HG03064 (cell line): ENCODE measurements around the gene KRT71.

ENCODE experiments used
- ATAC-seq: cut with Tn5 transposase; IDR thresholded peaks from one replicate; pipeline ENCODE4 v1.9.1; 2021; ENCODE audit warnings: low read depth; ENCODE audit not compliant: unreplicated experiment

The KRT71 gene

DNA sequence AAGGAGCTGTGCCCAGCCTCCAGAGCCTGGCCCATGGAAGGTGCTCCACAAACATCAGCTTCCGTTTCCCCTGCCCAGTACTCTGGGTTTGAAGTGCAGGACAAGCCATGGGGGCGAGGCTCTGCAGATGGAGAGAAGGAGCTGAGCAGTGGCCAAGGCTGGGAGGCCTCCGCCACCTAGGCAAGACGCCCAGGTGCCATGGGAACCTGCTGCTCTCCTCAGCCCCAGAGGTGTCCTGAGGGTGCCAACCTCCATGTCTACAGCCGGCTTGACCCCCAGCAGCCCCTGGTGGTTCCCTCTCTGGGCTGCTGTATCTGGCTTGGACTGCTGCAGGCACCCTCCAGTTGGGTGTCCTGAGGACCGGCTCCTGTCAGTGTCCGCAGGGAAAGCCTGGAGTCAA, 12.4 kb downstream of the KRT71 start:
- ATAC-seq = no peak

DNA sequence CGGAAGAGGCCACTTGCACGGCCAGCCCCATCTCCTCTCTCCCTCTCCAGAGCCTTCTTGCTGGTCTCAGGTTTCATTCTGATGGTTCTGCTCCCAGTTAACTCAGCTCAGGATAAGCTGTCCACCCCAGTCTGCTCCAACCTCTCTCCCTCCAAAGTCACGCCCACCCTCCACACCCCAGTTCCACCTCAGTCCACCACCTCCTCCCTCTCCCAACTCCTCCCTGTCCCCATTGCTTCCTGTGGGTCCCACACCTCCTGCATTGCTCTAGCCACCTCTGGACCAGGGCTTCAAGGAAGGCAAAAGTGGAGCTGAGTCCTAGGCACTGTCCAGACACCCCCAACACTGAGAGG, 13.1 kb downstream of the KRT71 start:
- ATAC-seq = no peak

GRCh38 chr12:52539083-52539820, 13.7 kb downstream of the KRT71 start:
- no peak for ATAC-seq

- no peak for ATAC-seq
Observed at GRCh38 chr12:52537101-52537500, 15.8 kb downstream of the KRT71 start.

DNA sequence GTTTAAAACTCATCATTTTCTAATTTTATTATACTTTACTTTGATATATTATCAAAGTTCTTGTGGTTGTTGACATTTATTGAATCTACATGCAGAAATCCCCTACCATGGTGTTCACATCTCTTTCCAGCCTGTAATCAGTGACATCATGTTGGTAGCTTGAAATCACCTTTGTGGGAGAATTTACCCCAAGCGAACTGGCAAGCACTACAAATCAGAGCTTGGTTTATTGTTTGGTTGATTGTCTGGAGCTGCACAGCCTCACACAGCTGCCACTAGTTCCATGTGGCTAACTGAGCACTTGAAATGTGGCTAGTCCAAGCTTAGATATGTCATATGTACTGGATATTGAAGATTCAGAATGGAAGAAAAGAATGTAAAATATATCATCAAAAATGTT, 17.4 kb downstream of the KRT71 start:
- no peak for ATAC-seq

- ATAC-seq = no peak
Observed at GRCh38 chr12:52534482-52534881, 18.5 kb downstream of the KRT71 start.

- ATAC-seq = no peak
Observed at GRCh38 chr12:52533686-52534470, 19.1 kb downstream of the KRT71 start.

GRCh38 chr12:52532636-52533035, 20.3 kb downstream of the KRT71 start:
- ATAC-seq = no peak

GRCh38 chr12:52531566-52532300, 21.2 kb downstream of the KRT71 start:
- ATAC-seq = no peak

- no peak for ATAC-seq
Observed at GRCh38 chr12:52530905-52531304, 22.0 kb downstream of the KRT71 start.

DNA sequence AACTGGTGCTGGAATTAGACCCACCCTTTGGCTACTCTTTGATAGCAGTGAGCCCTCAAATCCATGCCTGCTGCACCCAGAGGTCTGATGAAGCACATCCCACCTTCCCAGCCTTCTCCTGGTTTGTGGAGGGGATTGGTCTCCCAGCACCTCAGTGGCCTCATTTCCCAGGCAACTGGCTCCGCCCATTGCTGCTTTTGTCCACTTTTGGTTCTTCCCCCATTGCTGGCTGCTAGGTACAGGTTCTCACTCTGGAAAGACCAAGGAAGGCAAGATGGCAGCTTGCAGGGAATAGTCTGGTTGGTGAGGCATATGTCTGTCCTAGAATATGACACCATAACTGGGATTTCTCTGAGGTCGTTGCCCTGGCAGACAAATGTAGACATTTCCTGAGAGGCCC, 22.6 kb downstream of the KRT71 start:
- ATAC-seq = no peak

- ATAC-seq = no peak
Observed at GRCh38 chr12:52529846-52530245, 23.1 kb downstream of the KRT71 start.

DNA sequence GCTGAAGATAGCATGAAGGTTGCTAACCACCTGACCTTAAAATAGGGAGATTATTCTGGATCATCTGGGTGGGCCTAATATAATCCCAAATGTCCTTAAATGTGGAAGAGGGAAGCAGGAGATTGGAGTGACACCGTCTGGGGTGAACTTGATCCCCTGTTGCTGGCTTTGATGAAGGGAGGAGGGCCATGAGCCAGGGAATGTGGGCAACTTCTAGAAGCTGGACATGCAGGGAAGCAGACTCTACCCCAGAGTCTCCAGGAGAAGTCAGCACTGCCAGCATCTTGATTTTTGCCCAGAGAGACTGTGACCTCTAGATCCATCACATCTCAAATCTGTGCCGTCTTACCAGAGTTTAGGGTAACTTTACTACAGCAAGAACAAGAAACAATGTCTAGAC, 23.5 kb downstream of the KRT71 start:
- no peak for ATAC-seq

DNA sequence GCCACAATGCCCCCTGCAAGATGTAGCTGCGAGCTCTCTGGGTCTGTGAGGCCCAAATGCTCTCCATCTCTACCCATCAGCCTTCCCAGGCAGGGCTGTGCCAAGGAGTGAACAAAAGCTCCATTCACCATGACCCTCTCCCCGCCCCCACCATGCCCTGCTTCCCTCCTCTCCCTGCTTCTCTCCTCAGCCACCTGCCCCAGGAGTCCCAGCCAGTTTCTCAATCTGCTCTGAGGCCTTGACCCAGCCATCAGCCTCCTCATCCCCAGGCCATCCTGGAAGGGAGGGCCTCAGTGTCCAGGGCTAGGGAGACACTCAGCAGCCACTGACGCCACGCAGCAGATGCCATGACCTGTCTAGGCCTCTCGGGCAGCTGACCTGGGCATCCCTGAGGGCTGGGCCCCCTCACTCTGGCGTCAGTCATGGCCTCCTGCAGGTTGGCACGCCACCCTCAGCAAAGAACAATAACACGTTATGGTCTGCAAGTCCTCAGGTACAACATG, 24.3 kb downstream of the KRT71 start:
- ATAC-seq = no peak

- ATAC-seq = no peak
Observed at GRCh38 chr12:52527121-52527800, 25.7 kb downstream of the KRT71 start.

DNA sequence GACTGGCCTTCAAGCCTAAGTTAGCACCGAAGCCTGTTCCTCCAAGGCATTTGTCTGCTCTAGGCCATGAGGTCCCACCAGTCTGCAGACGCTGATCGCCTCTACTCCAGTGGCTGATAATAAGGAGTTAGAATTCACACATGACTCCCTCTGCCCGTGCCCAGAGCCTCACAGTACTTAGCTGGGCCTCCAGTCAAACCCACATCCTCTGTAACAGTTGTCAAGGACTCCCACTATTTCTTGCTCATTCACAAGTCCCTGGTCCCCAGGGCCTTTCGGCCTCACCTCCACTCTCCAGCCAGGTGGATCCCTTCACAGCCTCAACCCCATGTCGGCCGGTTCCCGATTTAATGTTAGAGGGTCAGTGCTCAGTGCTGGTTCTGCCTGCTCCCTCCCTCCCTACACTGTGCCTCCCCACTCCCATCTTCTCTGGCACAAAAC, 26.4 kb downstream of the KRT71 start:
- ATAC-seq = no peak

- ATAC-seq = no peak
Observed at GRCh38 chr12:52525661-52526499, 27.1 kb downstream of the KRT71 start.

DNA sequence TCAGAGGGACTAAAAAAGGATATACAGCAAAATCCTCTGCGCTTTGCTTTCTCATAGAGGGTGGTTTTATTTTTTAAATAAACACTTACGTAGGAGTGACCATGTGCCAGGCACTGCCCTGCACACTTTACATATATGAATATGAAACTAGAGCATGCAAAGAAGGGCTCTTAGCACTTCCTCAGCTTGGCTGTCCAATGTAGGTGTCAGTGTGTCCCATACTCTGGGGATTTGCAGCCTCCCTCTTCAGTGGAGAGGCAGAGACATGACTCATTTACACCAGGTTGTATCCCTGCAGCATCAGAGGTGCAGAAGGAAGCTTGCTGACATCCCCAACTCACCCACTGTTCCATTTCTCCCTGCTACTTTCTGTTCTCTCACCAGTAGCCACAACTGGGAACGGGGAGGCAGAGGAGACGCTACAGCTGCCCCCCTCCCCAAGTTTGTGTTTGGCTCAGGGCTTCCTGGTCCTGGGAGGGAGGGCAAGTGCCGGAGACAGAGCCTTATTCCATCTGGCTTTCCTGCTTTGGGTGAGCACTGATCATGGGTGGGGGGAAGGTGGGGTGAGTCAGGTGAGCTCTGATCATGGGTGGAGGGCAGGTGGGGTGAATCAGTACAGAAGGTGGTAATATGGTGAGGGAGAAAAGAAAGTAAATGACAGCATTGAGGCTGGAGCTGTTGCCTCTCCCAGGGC, 27.9 kb downstream of the KRT71 start:
- no peak for ATAC-seq

DNA sequence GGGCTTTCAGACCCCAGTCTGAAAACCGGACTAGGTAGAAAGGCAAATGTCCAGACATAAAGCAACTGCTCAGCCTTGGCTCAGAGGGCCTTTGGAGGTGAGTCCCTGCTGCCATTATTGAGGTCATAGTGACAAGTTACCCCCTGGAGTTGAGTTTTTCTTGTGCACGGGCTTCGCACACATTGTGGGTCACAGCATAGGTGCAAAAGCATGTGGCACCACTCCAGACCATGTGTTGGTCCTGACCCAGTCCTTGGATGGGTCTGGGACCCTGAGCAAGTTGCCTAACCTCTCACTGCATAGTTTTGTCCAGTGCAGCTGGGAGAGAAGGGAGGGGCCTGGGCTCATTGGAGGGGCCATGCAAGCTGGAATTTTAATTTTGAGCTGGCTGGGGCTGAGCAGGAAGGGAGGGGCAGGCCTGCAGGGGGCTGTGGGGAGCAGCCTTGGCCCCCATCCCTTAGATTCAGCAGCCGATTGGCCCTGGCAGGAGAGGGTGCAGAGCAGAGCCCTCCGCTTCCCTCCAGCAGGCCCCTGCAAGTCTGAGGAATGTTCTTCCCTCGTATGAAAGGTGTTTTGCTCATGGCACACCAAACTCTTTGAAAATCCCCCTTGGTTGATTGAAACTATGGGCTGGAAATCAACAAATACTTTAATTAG, 28.6 kb downstream of the KRT71 start:
- no peak for ATAC-seq
